ENCODE data around the gene ODC1.

DNA sequence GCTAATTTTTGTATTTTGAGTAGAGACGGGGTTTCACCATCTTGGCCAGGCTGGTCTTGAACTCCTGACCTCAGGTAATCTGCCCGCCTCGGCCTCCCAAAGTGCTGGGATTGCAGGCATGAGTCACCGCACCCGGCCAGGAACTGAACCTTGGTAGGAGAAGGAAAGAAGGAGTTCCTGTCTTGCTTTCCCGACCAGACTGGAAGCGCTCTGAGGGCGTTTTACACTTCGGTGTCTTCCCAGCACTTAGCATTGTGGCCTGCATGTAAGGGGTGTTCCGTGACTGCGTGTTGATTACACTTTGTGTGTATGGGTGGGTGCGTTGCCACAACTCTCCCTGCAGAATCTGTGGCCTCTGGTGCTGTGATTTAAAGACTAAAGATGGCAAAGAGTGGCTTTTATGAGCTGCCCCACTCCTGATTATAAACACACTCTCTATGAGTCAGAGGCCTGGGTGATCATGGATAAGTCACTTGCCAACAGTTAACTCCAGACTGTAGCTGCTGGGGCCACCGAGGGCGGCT lies 46.0 kb downstream of the ODC1 start:
- TF ChIP-seq CTCF (IDR thresholded peaks at IDR 0.05; ENCODE audit: borderline replicate concordance, extremely low read depth, low read length, poor library complexity, severe bottlenecking) (no peak), EZH2 (IDR thresholded peaks at IDR 0.05; ENCODE audit: borderline replicate concordance, low read depth, low read length, severe bottlenecking) (no peak)
